ENCODE measurements around the gene VPS51.

The VPS51 gene

GRCh38 chr11:65131895-65132237 is 35.9 kb downstream of the VPS51 start:
- Histone ChIP-seq H3K4me3 (ENCODE audit: low read length) (peak overlapping the region; percentile 95), H3K9ac (ENCODE audit: low read length) (peak overlapping the region; percentile 99; the same call in 1 of the 2 replicates), H3K4me2 (ENCODE audit: low read depth, low read length) (peak overlapping the region; percentile 90)

GRCh38 chr11:65132238-65132987 is 36.4 kb downstream of the VPS51 start:
- H3K36me3 ChIP-seq (replicated peaks; ENCODE audit: insufficient read depth, low read length) = peaks cover 15% of the 10 kb centered on the region
- peaks cover 70% of the 10 kb centered on the region for H3K79me2 ChIP-seq (ENCODE audit: low read length)
- peak overlapping the region; percentile 95 for H3K4me3 ChIP-seq (ENCODE audit: low read length)
- peaks cover 55% of the 10 kb centered on the region for H3F3A ChIP-seq (ENCODE audit: insufficient read depth, low read length)
- peak overlapping the region; percentile 99 for H3K9ac ChIP-seq (ENCODE audit: low read length)
- TF ChIP-seq EZH2phosphoT487 (IDR thresholded peaks at IDR 0.05; ENCODE audit: low read length) (no peak), EZH2 (optimal IDR thresholded peaks at IDR 0.05; ENCODE audit: low read depth, low read length) (no peak), CTCF (IDR thresholded peaks at IDR 0.05; ENCODE audit: low read length) (no peak)
- H3K4me1 ChIP-seq (ENCODE audit: low read length) = peaks cover 15% of the 10 kb centered on the region
- H4K20me1 ChIP-seq (ENCODE audit: insufficient read depth, low read length) = no peaks in the 10 kb centered on the region
- peak overlapping the region; percentile 90 for H3K4me2 ChIP-seq (ENCODE audit: low read depth, low read length)
- H3K27me3 ChIP-seq (replicated peaks; ENCODE audit: insufficient read depth, low read length) = no peaks in the 10 kb centered on the region
- H3K27ac ChIP-seq (ENCODE audit: low read length) = peak overlapping the region; percentile 97
- H3K9me2 ChIP-seq (replicated peaks; ENCODE audit: insufficient read depth, low read length) = no peaks in the 10 kb centered on the region
- DNase-seq = peak; percentile 87
- no peak overlapping the region for H2AFZ ChIP-seq (ENCODE audit: low read length)
- no peaks in the 10 kb centered on the region for H3K9me3 ChIP-seq (replicated peaks; ENCODE audit: insufficient read depth, low read length)

More at GRCh38 chr11:65131895-65132237, 35.9 kb downstream of the VPS51 start:
- Histone ChIP-seq H3K4me1 (ENCODE audit: low read length) (peaks cover 15% of the 10 kb centered on the region), H3F3A (ENCODE audit: insufficient read depth, low read length) (peaks cover 60% of the 10 kb centered on the region), H3K36me3 (replicated peaks; ENCODE audit: insufficient read depth, low read length) (peaks cover 18% of the 10 kb centered on the region), H4K20me1 (ENCODE audit: insufficient read depth, low read length) (no peaks in the 10 kb centered on the region), H3K27me3 (replicated peaks; ENCODE audit: insufficient read depth, low read length) (no peaks in the 10 kb centered on the region), H2AFZ (ENCODE audit: low read length) (no peak overlapping the region), H3K79me2 (ENCODE audit: low read length) (peaks cover 70% of the 10 kb centered on the region), H3K9me3 (replicated peaks; ENCODE audit: insufficient read depth, low read length) (no peaks in the 10 kb centered on the region), H3K27ac (ENCODE audit: low read length) (peak overlapping the region; percentile 97), H3K9me2 (replicated peaks; ENCODE audit: insufficient read depth, low read length) (no peaks in the 10 kb centered on the region)
- DNase-seq = no peak
- no peak for TF ChIP-seq EZH2 (optimal IDR thresholded peaks at IDR 0.05; ENCODE audit: low read depth, low read length)
- no peak for TF ChIP-seq EZH2phosphoT487 (IDR thresholded peaks at IDR 0.05; ENCODE audit: low read length)
- TF ChIP-seq CTCF (IDR thresholded peaks at IDR 0.05; ENCODE audit: low read length) = no peak

GRCh38 chr11:65132988-65133700 is 37.1 kb downstream of the VPS51 start:
- Histone ChIP-seq H4K20me1 (ENCODE audit: insufficient read depth, low read length) (no peaks in the 10 kb centered on the region), H3F3A (ENCODE audit: insufficient read depth, low read length) (peaks cover 48% of the 10 kb centered on the region), H2AFZ (ENCODE audit: low read length) (no peak overlapping the region), H3K79me2 (ENCODE audit: low read length) (peaks cover 65% of the 10 kb centered on the region), H3K4me1 (ENCODE audit: low read length) (peaks cover 15% of the 10 kb centered on the region), H3K4me3 (ENCODE audit: low read length) (peak overlapping the region; percentile 95), H3K36me3 (replicated peaks; ENCODE audit: insufficient read depth, low read length) (peaks cover 15% of the 10 kb centered on the region), H3K9me2 (replicated peaks; ENCODE audit: insufficient read depth, low read length) (no peaks in the 10 kb centered on the region), H3K27me3 (replicated peaks; ENCODE audit: insufficient read depth, low read length) (no peaks in the 10 kb centered on the region), H3K27ac (ENCODE audit: low read length) (peak overlapping the region; percentile 97), H3K9me3 (replicated peaks; ENCODE audit: insufficient read depth, low read length) (no peaks in the 10 kb centered on the region), H3K4me2 (ENCODE audit: low read depth, low read length) (peak overlapping the region; percentile 90), H3K9ac (ENCODE audit: low read length) (peak overlapping the region; percentile 99)
- TF ChIP-seq CTCF (IDR thresholded peaks at IDR 0.05; ENCODE audit: low read length) (no peak), EZH2phosphoT487 (IDR thresholded peaks at IDR 0.05; ENCODE audit: low read length) (no peak), EZH2 (optimal IDR thresholded peaks at IDR 0.05; ENCODE audit: low read depth, low read length) (no peak)
- peak; percentile 89 for DNase-seq

Data from MM.1S (cell line).